Left ventricle myocardium inferior (tissue), 1 donor: ENCODE results near the gene CCT6B. TPM values are rescaled to one million over a fixed set of nuclear protein-coding genes. Genes with fewer than 3 reads are reported as not detected.
A peak's percentile ranks its signal among the peaks of the same experiment; 100 is the strongest.
"Not testable (repeated sequence)": the region's sequence is repeated elsewhere in the genome, so short reads cannot be mapped to it uniquely, and the experiment has no call there.

Experiments used
- DNase-seq: peaks from one replicate; pipeline ENCODE4 v3.0.0-alpha.2; 2020
- H3K27ac ChIP-seq: fragments of 200-600 bp; replicated peaks from 2 replicates; pipeline ENCODE4 v1.8.0; 2021
- H3K27me3 ChIP-seq: fragments of 200-600 bp; 2 replicates; pipeline ENCODE4 v1.8.0; 2021; ENCODE audit warnings: low read depth
- H3K36me3 ChIP-seq: fragments of 200-600 bp; 2 replicates; pipeline ENCODE4 v1.8.0; 2021
- H3K4me1 ChIP-seq: fragments of 200-600 bp; 2 replicates; pipeline ENCODE4 v1.8.0; 2021
- H3K4me3 ChIP-seq: fragments of 200-600 bp; 2 replicates; pipeline ENCODE4 v1.8.0; 2021; ENCODE audit warnings: mild to moderate bottlenecking, moderate library complexity
- H3K9me3 ChIP-seq: fragments of 200-600 bp; replicated peaks from 2 replicates; pipeline ENCODE4 v1.8.0; 2021
- CTCF ChIP-seq: fragments of 200-600 bp; IDR thresholded peaks from 2 replicates; pipeline ENCODE4 v1.8.0; 2021; ENCODE audit warnings: antibody characterized with exemption, mild to moderate bottlenecking, borderline replicate concordance
- intact Hi-C: fragments of 100-400 bp; cut with micrococcal nuclease; formaldehyde crosslinking; loops from one replicate; pipeline ENCODE4 v1.11.0; 2022
- total RNA-seq: library from RNA; stranded (reverse); fragmentation: NEBNext Ultra II Directional; extraction: Animal tissue kit (Norgen Biotek cat#: 25700); gene quantifications from one replicate; pipeline ENCODE4 v1.2.1, GENCODE V29; 2021
- donor health status: DM: no; HTN: yes; CAD: no; lungs with severe emphysema.

Gene CCT6B
- total RNA-seq, 1 donor from 2014 or later: 2.6 TPM

DNA sequence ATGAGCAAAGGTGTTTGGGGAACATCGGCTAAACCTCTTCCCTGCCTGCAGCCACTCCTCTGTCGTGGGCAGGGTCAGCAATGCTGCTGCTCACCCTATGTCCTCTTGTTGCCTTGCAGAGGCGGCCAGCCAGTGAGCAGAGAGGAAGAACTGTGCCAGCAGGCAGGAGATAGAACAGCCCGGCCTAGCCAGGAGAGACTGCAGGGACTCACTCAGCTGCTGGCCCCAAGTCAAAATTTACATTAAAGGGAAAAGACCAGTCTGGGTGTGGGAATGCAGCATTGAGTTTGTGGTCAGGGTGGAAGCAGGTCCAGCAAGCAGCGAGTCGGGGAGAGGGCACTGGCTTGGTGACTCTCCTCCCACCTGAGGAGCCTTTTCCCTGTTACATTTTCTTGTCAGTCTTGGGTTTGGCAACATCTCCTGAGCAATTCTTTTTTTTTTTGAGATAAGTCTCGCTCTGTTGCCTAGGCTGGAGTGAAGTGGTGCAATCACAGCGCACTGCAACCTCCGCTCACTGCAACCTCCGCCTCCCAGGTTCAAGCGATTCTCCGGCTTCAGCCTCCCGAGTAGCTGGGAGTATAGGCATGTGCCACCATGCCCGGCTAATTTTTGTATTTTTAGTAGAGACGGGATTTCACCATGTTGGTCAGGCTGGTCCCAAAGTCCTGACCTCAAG lies 41.8 kb upstream of the CCT6B start:
- H3K27ac ChIP-seq: peak overlapping the region; percentile 73
- peak; percentile 57 for DNase-seq
- TF ChIP-seq CTCF: no peak
- H3K27me3 ChIP-seq: no peaks in the 10 kb centered on the region
- H3K4me1 ChIP-seq: peaks cover 32% of the 10 kb centered on the region
- H3K4me3 ChIP-seq: no peak overlapping the region
- intact Hi-C loops: no loop called here
- no peaks in the 10 kb centered on the region for H3K9me3 ChIP-seq
- H3K36me3 ChIP-seq: peaks cover 60% of the 10 kb centered on the region

- intact Hi-C loops: no loop called here
- Histone ChIP-seq H3K36me3 (peaks cover 49% of the 10 kb centered on the region), H3K27ac (no peak overlapping the region), H3K4me1 (peaks cover 45% of the 10 kb centered on the region), H3K4me3 (no peak overlapping the region), H3K9me3 (no peaks in the 10 kb centered on the region), H3K27me3 (no peaks in the 10 kb centered on the region)
- no peak for TF ChIP-seq CTCF
- DNase-seq: no peak
Observed at GRCh38 chr17:35001549-35001948, 40.3 kb upstream of the CCT6B start.

GRCh38 chr17:35000965-35001364 lies 39.7 kb upstream of the CCT6B start:
- H3K27ac ChIP-seq, DNase-seq, intact Hi-C loops, H3K27me3 ChIP-seq, H3K4me3 ChIP-seq, H3K9me3 ChIP-seq: not testable (repeated sequence)
- Histone ChIP-seq H3K36me3 (peaks cover 55% of the 10 kb centered on the region), H3K4me1 (peaks cover 45% of the 10 kb centered on the region)

DNA sequence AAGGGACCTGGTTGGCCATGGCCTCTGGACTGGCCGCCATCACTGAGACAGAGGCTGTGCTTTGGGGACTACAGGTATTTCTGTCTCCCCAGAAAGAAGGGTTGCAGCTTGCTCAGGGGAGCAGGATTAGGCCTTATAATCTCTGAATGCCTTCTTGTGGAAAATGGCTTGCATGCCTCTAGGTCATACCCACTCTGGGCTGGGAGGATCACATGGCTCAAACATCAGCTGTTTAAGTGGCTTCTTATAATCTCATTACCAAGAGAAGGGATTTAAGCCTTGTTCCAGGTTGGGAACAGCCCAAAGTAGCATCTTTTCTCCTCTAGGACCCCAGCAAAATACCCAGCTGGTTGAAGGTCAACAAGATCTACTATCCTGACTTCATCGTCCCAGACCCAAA lies 38.2 kb upstream of the CCT6B start:
- Histone ChIP-seq H3K27me3 (no peaks in the 10 kb centered on the region), H3K27ac (no peak overlapping the region), H3K4me1 (peaks cover 45% of the 10 kb centered on the region), H3K4me3 (no peak overlapping the region), H3K36me3 (peaks cover 55% of the 10 kb centered on the region), H3K9me3 (no peaks in the 10 kb centered on the region)
- TF ChIP-seq CTCF: no peak
- no peak for DNase-seq
- intact Hi-C loops: loop anchor here (10.0 kb wide), 1 partner anchor 125 kb away; the partner anchor contains the start of gene FNDC8

- Histone ChIP-seq H3K4me1 (peaks cover 40% of the 10 kb centered on the region), H3K27ac (peak overlapping the region; percentile 63), H3K36me3 (peaks cover 66% of the 10 kb centered on the region), H3K27me3 (no peaks in the 10 kb centered on the region), H3K9me3 (no peaks in the 10 kb centered on the region), H3K4me3 (no peak overlapping the region)
- TF ChIP-seq CTCF: peak; percentile 79
- peak; percentile 72 for DNase-seq
- intact Hi-C loops: loop anchor here (10.0 kb wide), 1 partner anchor 127 kb away; the partner anchor contains the start of gene FNDC8
Observed at GRCh38 chr17:34998205-34998604, 36.9 kb upstream of the CCT6B start.

- intact Hi-C loops: loop anchor here (10.0 kb wide), 1 partner anchor 127 kb away; the partner anchor contains the start of gene FNDC8
Observed at GRCh38 chr17:34997355-34997862, 36.1 kb upstream of the CCT6B start.

More at GRCh38 chr17:34997355-34997862, 36.1 kb upstream of the CCT6B start:
- H3K27me3 ChIP-seq: no peaks in the 10 kb centered on the region
- H3K27ac ChIP-seq: peak overlapping the region; percentile 63
- H3K4me1 ChIP-seq: peaks cover 32% of the 10 kb centered on the region
- DNase-seq: no peak
- H3K4me3 ChIP-seq: no peak overlapping the region
- H3K36me3 ChIP-seq: peaks cover 69% of the 10 kb centered on the region
- no peaks in the 10 kb centered on the region for H3K9me3 ChIP-seq
- no peak for TF ChIP-seq CTCF
